PC-9 (cell line): ENCODE results near the gene TBX10.

ENCODE experiments used
- EZH2 ChIP-seq: fragments of 200-600 bp; sonication (generic); IDR thresholded peaks from 2 replicates; pipeline ENCODE4 v1.8.0; 2017; ENCODE audit warnings: antibody characterized with exemption, low read depth
- TF ChIP-seq, protein P1 (sequence below): fragments of 200-600 bp; sonication (generic); conservative IDR thresholded peaks from 2 replicates; pipeline ENCODE4 v1.6.1; 2017; ENCODE audit warnings: mixed run types, antibody characterized with exemption, mild to moderate bottlenecking, moderate library complexity

DNA sequence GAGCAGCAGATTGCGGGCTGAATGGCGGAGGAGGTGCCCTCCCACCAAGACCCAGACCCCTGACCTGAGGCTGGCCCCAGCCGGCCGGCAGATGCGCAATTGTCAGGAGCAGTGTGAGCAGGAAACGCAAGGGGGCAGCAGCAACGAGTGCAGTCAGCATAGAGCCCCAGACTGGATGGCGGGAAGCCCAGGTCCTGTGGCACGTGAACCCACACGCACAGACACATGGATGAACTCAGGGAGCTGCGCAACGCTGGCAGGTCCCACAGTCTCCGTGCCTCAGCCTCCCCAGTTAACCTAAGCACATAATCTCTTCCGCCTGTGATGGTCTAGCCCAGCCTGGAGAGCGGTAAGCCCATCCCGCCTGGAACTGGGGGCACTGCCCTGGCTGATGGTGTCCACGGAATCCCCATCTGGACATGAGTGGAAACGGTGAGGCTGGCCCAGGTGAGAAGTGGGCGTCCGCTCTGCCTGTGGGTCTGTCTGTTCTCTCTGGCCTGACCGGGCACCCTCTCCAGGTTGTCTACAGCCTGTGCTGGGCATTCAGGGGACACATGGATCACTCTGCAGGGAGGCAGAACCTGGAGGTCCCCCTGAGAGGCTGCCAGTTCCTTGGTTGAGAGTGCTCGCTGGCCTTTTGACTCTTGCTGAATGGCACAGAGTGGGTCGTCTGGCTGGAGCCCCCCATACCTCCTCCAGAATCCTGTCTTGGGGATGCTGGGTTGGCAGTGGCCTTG lies 626 bp upstream of the TBX10 start:
- TF ChIP-seq, protein P1, sequence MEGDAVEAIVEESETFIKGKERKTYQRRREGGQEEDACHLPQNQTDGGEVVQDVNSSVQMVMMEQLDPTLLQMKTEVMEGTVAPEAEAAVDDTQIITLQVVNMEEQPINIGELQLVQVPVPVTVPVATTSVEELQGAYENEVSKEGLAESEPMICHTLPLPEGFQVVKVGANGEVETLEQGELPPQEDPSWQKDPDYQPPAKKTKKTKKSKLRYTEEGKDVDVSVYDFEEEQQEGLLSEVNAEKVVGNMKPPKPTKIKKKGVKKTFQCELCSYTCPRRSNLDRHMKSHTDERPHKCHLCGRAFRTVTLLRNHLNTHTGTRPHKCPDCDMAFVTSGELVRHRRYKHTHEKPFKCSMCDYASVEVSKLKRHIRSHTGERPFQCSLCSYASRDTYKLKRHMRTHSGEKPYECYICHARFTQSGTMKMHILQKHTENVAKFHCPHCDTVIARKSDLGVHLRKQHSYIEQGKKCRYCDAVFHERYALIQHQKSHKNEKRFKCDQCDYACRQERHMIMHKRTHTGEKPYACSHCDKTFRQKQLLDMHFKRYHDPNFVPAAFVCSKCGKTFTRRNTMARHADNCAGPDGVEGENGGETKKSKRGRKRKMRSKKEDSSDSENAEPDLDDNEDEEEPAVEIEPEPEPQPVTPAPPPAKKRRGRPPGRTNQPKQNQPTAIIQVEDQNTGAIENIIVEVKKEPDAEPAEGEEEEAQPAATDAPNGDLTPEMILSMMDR, result peak; percentile 84
- no peak for TF ChIP-seq EZH2
